Pancreas (tissue), 10 donors: ENCODE data around the gene CRYAB. TPM values are rescaled to one million over a fixed set of nuclear protein-coding genes. Genes with fewer than 3 reads are reported as not detected.

ENCODE experiments used
- ATAC-seq, 4 donors: fragments of 200-7000 bp; cut with Tn5 transposase; one replicate each; pipeline versions ENCODE4 v1.8.0 to v1.9.1; 2020; ENCODE audit warnings: mild to moderate bottlenecking in 4 of 4, moderate library complexity in 4 of 4
- DNase-seq, 6 donors: peaks; one replicate each; pipeline ENCODE4 v3.0.0-alpha.2; 2020
- FAIRE-seq: peaks from 2 replicates; lab custom pipeline; 2012; peaks lifted over from hg19 to GRCh38; lab: Jason Lieb, UNC
- H3K27ac ChIP-seq, 4 donors: fragments of 200-600 bp; sonication (generic); 1 replicate in 3 of 4; 2 replicates in 1 of 4; pipeline versions ENCODE4 v1.5.0 to v1.8.0; 2020
- H3K27me3 ChIP-seq, 4 donors: fragments of 200-600 bp; one replicate each; pipeline ENCODE4 v1.8.0; 2021
- H3K36me3 ChIP-seq, 3 donors: fragments of 200-600 bp; sonication (generic) in 1 of 3; one replicate each; pipeline versions ENCODE4 v1.5.0 to v1.8.0; 2020 to 2021
- H3K4me1 ChIP-seq, 3 donors: fragments of 200-600 bp; one replicate each; pipeline ENCODE4 v1.8.0; 2021
- H3K4me3 ChIP-seq, 4 donors: fragments of 200-600 bp; sonication (generic) in 2 of 4; one replicate each; pipeline versions ENCODE4 v1.5.0 to v1.8.0; 2020 to 2021
- H3K9me3 ChIP-seq, 4 donors: fragments of 200-600 bp; one replicate each; pipeline ENCODE4 v1.8.0; 2021
- CTCF ChIP-seq, 4 donors: fragments of 200-600 bp; sonication (generic) in 3 of 4; IDR thresholded peaks; one replicate each; pipeline versions ENCODE4 v1.5.0 to v1.8.0; 2021; ENCODE audit warnings: antibody characterized with exemption in 4 of 4
- WGBS, 2 donors: extraction: QIAGEN DNeasy Blood & Tissue Kit; methylation state at CpG; one replicate each; pipeline ENCODE4 v1.1.7; 2013; 5-methylcytosine and 5-hydroxymethylcytosine counted together
- intact Hi-C, 3 donors: fragments of 100-400 bp; cut with DNase I; formaldehyde crosslinking; loops; one replicate each; pipeline versions ENCODE4 v1.11.1 to v1.14.2; 2022
- polyA plus RNA-seq, 2 donors: library from polyadenylated mRNA; stranded (reverse); fragments of 200-250 nt; gene quantifications; one replicate each; pipeline ENCODE4 v1.2.3, GENCODE V29; 2013
- total RNA-seq, 6 donors: library from RNA; stranded (reverse); fragmentation: NEBNext Ultra II Directional in 4 of 6; extraction: Animal tissue kit (Norgen Biotek cat#: 25700) in 4 of 6; gene quantifications; one replicate each; pipeline versions ENCODE4 v1.2.1 to v1.2.4, GENCODE V29; 2021 to 2023
- donor health status: healthy with polysubstance abuse.
- donor health status: DM: no; HTN: no; CAD: no; lungs with moderate emphysema.
- donor health status: DM: no; HTN: no; CAD: no.
- donor health status: control.
- donor health status: control.
- donor health status: Bipolar disorder and iron deficiency.
- donor health status: DM: yes; HTN: yes; CAD: no.
- donor health status: DM: no; HTN: no; CAD: no.
- donor health status: DM: no; HTN: no; CAD: no.
- donor health status: DM: yes; HTN: yes; CAD: no.

Gene CRYAB
- total and polyA plus RNA-seq, 8 donors, result 7.2 to 81.8 (median 27.0) TPM

GRCh38 chr11:111923351-111923788 is 11.8 kb upstream of the CRYAB start:
- peaks cover 25 to 45% (median 38%) of the 10 kb centered on the region in 3 donors for H3K4me1 ChIP-seq
- no peak for TF ChIP-seq CTCF (IDR thresholded peaks at IDR 0.05)
- DNase-seq (no peak), FAIRE-seq (no peak), ATAC-seq (no peak)
- intact Hi-C loops, result loop anchor here in 1 of 3 donors (5.0 kb wide), 1 partner anchor 41 kb away; no protein-coding TSS in a partner anchor
- H3K27ac ChIP-seq, result peak overlapping the region; percentile 25 to 66 (median 41)
- no peaks in the 10 kb centered on the region for H3K36me3 ChIP-seq
- no peaks in the 10 kb centered on the region for H3K27me3 ChIP-seq
- H3K4me3 ChIP-seq, result no peak overlapping the region
- WGBS, 2 donors, result 47 to 59% methylated on average over 5 of the region's 5 CpGs
- no peaks in the 10 kb centered on the region for H3K9me3 ChIP-seq

DNA sequence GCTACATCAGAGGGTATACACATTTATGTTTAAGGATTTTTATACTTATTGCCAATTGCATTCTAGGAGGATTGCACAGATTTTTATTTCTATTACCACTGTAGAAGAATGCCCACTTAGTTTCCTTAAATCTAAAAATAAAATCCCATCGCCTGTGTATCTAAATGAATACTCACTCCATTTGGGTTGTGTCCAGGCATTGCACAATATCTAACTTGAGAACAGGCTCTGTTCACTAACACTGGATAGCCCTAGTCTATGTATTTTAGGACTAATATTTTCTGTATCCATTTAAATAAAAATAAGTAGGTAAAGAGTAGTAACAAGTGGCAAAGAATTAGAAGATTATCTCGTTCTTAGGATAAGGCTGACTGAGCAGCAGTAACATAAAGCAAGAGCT is 11.2 kb upstream of the CRYAB start:
- Histone ChIP-seq H3K4me3 (no peak overlapping the region), H3K36me3 (no peaks in the 10 kb centered on the region), H3K9me3 (no peaks in the 10 kb centered on the region), H3K27me3 (no peaks in the 10 kb centered on the region), H3K4me1 (peaks cover 31 to 49% (median 44%) of the 10 kb centered on the region in 3 donors), H3K27ac (peak overlapping the region in 3 of 4 donors; percentile 25 to 66 (median 56))
- 0 to 2% methylated on average over 2 of the region's 2 CpGs for WGBS, 2 donors
- peak in 3 of 6 donors; percentile 49 to 80 (median 51) for DNase-seq
- no peak for FAIRE-seq
- intact Hi-C loops, result loop anchor here in 1 of 3 donors (5.0 kb wide), 1 partner anchor 41 kb away; no protein-coding TSS in a partner anchor
- ATAC-seq, result peak in 1 of 4 donors; percentile 9
- TF ChIP-seq CTCF (IDR thresholded peaks at IDR 0.05), result no peak

DNA sequence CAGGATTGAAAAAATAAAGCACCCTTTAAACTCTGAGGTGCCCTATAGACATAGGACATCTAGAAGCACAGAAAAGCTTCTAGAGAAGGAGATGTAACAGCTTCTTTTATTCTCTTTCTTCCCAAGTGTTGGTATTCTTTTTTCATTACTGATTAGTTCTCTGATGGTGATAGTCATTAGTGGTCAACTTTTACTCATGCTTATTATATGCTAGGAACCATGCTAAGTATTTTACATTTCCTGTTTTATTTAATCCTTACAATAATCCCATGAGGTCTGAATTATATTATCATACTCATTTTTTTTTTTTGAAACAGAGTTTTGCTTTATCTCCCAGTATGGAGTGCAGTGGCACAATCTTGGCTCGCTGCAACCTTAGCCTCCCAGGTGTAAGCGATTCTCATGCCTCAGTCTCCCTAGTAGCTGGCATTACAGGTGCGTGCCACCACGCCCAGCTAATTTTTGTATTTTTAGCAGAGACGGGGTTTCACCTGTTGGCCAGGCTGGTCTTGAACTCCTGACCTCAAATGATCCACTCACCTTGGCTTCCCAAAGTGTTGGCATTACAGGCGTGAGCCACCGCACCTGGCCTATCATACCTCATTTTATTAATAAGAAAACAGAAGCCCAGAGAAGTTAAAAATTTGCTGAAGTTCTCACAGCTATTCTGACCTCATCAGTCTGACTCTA is 10.1 kb upstream of the CRYAB start:
- TF ChIP-seq CTCF (IDR thresholded peaks at IDR 0.05), result no peak
- WGBS, 2 donors, result 66 to 75% methylated on average over 7 of the region's 7 CpGs
- Histone ChIP-seq H3K27me3 (no peaks in the 10 kb centered on the region), H3K4me3 (no peak overlapping the region), H3K27ac (peak overlapping the region in 1 of 4 donors; percentile 66), H3K36me3 (no peaks in the 10 kb centered on the region), H3K4me1 (peaks cover 33 to 48% (median 47%) of the 10 kb centered on the region in 3 donors), H3K9me3 (no peaks in the 10 kb centered on the region)
- intact Hi-C loops, result loop anchor here in 1 of 3 donors (5.0 kb wide), 1 partner anchor 39 kb away; no protein-coding TSS in a partner anchor
- no peak for FAIRE-seq
- DNase-seq, result no peak
- no peak for ATAC-seq

- WGBS, 2 donors, result 76 to 96% methylated on average over 2 of the region's 2 CpGs
- H3K27ac ChIP-seq, result no peak overlapping the region
- no peaks in the 10 kb centered on the region for H3K27me3 ChIP-seq
- H3K36me3 ChIP-seq, result no peaks in the 10 kb centered on the region
- no peak for TF ChIP-seq CTCF (IDR thresholded peaks at IDR 0.05)
- intact Hi-C loops, result loop anchor here in 1 of 3 donors (5.0 kb wide), 1 partner anchor 39 kb away; no protein-coding TSS in a partner anchor
- no peaks in the 10 kb centered on the region for H3K9me3 ChIP-seq
- FAIRE-seq (no peak), ATAC-seq (no peak), DNase-seq (no peak)
- H3K4me3 ChIP-seq, result no peak overlapping the region
- peaks cover 28 to 43% (median 40%) of the 10 kb centered on the region in 3 donors for H3K4me1 ChIP-seq
Measured at GRCh38 chr11:111920908-111921307, 9.3 kb upstream of the CRYAB start.
